A549 (cell line): ENCODE measurements around the gene CSNK2A1.

ENCODE experiments used
- CTCF ChIP-seq: fragments of >200 bp; sonication (Bioruptor Twin); formaldehyde crosslinking; IDR thresholded peaks from 3 replicates; pipeline ENCODE4 v1.5.1; 2016
- NPAS2 ChIP-seq: fragments of 250-450 bp; sonication (Bioruptor Pico); IDR thresholded peaks from 2 replicates; pipeline ENCODE4 v1.8.0; 2022; ENCODE audit warnings: mild to moderate bottlenecking, moderate library complexity, borderline replicate concordance
- SMC3 ChIP-seq: fragments of >200 bp; sonication (Bioruptor Twin); formaldehyde crosslinking; IDR thresholded peaks from 3 replicates; pipeline ENCODE4 v1.6.1; 2018; ENCODE audit warnings: inconsistent platforms
- ZFP36 ChIP-seq: fragments of 450-650 bp; IDR thresholded peaks from 2 replicates; pipeline ENCODE4 v1.6.1; 2014; ENCODE audit warnings: borderline replicate concordance; ENCODE audit not compliant: partially characterized antibody

GRCh38 chr20:472889-473292 lies 70.7 kb downstream of the CSNK2A1 start:
- no peak for TF ChIP-seq NPAS2 (CRISPR knock-in tag)
- TF ChIP-seq ZFP36: no peak
- TF ChIP-seq SMC3: no peak
- TF ChIP-seq CTCF: no peak
